Heart left ventricle (tissue), 13 donors: ENCODE results near the gene FBXL7.

Experiments
- POLR2A ChIP-seq, 2 donors: fragments of 450-650 bp; IDR thresholded peaks; one replicate each; pipeline ENCODE4 v1.6.1; 2017; ENCODE audit warnings: antibody characterized with exemption in 2 of 2, mild to moderate bottlenecking in 2 of 2, moderate library complexity in 2 of 2
- TF ChIP-seq, protein P1 (sequence below), 12 donors: fragments of 200-600 bp; sonication (generic) in 4 of 12; IDR thresholded peaks; one replicate each; pipeline versions ENCODE4 v1.5.0 to v1.8.0; 2018 to 2022; ENCODE audit warnings: antibody characterized with exemption in 12 of 12, mild to moderate bottlenecking in 5 of 12
- donor health status: ischemic (EF 13 %, LVEDD 7.1; RV severe dilation, severe dysfunction).
- donor health status: DM: no; HTN: yes; CAD: no.
- donor health status: DM: no; HTN: no; CAD: no.
- donor health status: ischemic (EF 25% LVEDD 6.9; RV normal size, moderate dysfunction).
- donor health status: ischemic (EF 25% LVEDD 5.7; RV mildly dilated, moderate dysfunction).
- donor health status: ischemic (EF 35%, LVEDD 5.7; RV mildly dilated, moderate dysfunction).
- donor health status: nonischemic (EF 11% LVEDD 7.7; RV severe dilation, severe dysfunction).
- donor health status: DM: yes; HTN: yes; CAD: no.
- donor health status: PGD.
- donor health status: ischemic (EF 29% LVEDD 5.4; RV normal size, mild dysfunction).
- donor health status: nonischemic (EF 23%, LVEDD 6.1; RV moderate dilation, normal function).

DNA sequence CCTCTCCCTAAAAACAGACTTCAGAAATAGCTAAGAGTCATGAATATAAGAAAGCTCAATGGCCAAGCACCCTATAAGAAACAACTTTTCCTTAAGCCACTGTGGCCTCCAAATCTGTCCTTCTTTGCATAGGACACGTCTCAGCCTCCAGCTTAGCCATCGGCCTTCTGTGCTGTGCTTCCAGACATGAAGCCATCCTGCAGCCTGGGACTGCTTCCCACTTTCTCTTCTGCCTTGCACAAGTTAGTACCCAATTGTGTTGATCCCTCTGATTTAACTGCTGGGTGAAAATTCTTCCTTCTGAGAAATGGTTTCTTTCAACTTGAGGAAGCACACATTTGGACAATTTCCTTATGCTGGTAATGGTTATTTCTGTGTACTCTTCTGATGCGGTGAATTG is 344.9 kb downstream of the FBXL7 start:
- TF ChIP-seq POLR2A (IDR thresholded peaks at IDR 0.05): no peak
- TF ChIP-seq, protein P1, sequence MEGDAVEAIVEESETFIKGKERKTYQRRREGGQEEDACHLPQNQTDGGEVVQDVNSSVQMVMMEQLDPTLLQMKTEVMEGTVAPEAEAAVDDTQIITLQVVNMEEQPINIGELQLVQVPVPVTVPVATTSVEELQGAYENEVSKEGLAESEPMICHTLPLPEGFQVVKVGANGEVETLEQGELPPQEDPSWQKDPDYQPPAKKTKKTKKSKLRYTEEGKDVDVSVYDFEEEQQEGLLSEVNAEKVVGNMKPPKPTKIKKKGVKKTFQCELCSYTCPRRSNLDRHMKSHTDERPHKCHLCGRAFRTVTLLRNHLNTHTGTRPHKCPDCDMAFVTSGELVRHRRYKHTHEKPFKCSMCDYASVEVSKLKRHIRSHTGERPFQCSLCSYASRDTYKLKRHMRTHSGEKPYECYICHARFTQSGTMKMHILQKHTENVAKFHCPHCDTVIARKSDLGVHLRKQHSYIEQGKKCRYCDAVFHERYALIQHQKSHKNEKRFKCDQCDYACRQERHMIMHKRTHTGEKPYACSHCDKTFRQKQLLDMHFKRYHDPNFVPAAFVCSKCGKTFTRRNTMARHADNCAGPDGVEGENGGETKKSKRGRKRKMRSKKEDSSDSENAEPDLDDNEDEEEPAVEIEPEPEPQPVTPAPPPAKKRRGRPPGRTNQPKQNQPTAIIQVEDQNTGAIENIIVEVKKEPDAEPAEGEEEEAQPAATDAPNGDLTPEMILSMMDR (IDR thresholded peaks at IDR 0.05): no peak
